Measurements from ENCODE around the gene LGALS9. TPM values are rescaled to one million over a fixed set of nuclear protein-coding genes. Genes with fewer than 3 reads are reported as not detected.
"Not testable (repeated sequence)": the region's sequence is repeated elsewhere in the genome, so short reads cannot be mapped to it uniquely, and the experiment has no call there.

The LGALS9 gene
- total RNA-seq, 4 donors from 2014 or later, result 121 to 214 (median 144) TPM

DNA sequence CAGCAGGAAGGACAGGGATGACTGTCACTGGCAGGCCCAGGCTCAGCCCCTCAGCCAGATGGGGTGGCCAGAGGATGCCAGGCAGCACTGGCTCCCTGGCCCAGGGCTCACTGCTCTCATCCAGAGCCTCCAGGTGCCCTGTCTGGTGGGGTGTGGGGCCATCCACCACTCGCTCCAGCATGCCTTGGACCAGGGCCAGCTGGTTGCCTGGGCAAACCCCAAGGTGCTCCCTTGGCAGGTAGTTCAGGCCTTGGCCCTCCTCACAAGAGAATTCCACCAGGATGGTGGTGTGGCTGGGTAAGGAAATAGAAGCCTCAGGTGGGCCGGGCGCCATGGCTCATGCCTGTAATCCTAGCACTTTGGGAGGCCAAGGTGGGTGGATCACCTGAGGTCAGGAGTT is 29.4 kb downstream of the LGALS9 start:
- no peak overlapping the region for H3K27ac ChIP-seq
- H3K4me1 ChIP-seq, result no peaks in the 10 kb centered on the region
- no peak for DNase-seq
- no peak overlapping the region for H3K4me3 ChIP-seq
- H3K36me3 ChIP-seq, result no peaks in the 10 kb centered on the region
- no peaks in the 10 kb centered on the region for H3K9me3 ChIP-seq
- H3K27me3 ChIP-seq, result no peaks in the 10 kb centered on the region
- TF ChIP-seq POLR2A (IDR thresholded peaks at IDR 0.05), result no peak
- TF ChIP-seq, protein P1, sequence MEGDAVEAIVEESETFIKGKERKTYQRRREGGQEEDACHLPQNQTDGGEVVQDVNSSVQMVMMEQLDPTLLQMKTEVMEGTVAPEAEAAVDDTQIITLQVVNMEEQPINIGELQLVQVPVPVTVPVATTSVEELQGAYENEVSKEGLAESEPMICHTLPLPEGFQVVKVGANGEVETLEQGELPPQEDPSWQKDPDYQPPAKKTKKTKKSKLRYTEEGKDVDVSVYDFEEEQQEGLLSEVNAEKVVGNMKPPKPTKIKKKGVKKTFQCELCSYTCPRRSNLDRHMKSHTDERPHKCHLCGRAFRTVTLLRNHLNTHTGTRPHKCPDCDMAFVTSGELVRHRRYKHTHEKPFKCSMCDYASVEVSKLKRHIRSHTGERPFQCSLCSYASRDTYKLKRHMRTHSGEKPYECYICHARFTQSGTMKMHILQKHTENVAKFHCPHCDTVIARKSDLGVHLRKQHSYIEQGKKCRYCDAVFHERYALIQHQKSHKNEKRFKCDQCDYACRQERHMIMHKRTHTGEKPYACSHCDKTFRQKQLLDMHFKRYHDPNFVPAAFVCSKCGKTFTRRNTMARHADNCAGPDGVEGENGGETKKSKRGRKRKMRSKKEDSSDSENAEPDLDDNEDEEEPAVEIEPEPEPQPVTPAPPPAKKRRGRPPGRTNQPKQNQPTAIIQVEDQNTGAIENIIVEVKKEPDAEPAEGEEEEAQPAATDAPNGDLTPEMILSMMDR (IDR thresholded peaks at IDR 0.05), result no peak

DNA sequence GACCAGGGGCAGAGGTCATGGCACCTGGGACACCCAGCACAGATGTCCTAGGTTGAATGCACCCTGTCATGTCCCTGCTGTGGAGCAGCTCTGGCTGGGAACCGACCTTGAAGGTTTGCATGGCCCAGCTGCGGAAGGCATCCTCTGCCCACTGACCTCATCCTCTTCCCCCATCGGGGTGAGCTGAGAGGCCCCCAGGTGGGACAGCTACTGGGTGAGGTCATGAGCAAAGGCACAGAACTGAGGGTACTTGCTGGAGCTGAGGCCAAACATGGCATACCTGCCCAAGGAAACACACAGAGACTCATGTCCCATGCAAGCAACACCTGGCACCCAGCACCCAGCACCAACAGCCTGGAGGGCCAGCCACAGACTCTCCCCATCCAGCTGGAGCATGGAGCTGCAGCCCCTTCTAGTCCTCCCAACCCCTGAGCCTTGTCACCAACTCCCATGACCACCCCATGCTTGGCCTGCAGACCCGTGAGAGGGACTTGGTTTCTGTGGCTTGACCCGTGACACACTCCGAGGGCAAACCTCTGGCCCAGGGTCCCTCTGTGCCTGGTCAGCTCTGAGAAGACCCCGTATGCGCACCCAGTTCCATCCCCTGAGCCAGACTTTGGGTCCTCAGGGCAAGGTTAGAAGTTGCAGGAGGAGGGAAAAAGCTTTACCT is 33.1 kb downstream of the LGALS9 start:
- H3K27ac ChIP-seq, result no peak overlapping the region
- peak in 1 of 3 donors; percentile 24 for DNase-seq
- H3K36me3 ChIP-seq, result no peaks in the 10 kb centered on the region
- H3K4me3 ChIP-seq, result no peak overlapping the region
- no peaks in the 10 kb centered on the region for H3K27me3 ChIP-seq
- no peak for TF ChIP-seq POLR2A (IDR thresholded peaks at IDR 0.05)
- TF ChIP-seq, protein P1 (IDR thresholded peaks at IDR 0.05), result no peak
- H3K4me1 ChIP-seq, result no peaks in the 10 kb centered on the region
- H3K9me3 ChIP-seq, result no peaks in the 10 kb centered on the region

DNA sequence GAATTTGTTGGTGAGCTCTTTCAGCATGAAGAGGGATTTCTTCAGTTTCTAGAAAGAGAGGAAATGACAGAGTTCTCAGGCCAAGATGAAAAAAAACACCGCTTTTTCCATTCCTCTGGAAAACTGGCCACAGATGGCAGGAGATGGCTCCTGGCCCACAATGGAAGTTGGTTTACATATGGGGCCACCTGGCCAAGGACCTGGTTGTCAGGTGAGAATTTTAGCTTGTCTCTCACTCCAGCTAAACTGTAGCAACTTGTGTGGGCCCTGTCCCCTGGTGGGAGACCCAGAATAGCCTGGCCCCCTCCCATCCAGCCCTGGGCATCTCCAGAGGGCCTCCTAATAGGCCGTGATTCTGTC is 33.6 kb downstream of the LGALS9 start:
- DNase-seq, result no peak
- Histone ChIP-seq H3K27me3 (no peaks in the 10 kb centered on the region), H3K4me3 (no peak overlapping the region), H3K36me3 (no peaks in the 10 kb centered on the region), H3K27ac (no peak overlapping the region), H3K9me3 (no peaks in the 10 kb centered on the region), H3K4me1 (no peaks in the 10 kb centered on the region)
- TF ChIP-seq, protein P1 (IDR thresholded peaks at IDR 0.05), result no peak
- no peak for TF ChIP-seq POLR2A (IDR thresholded peaks at IDR 0.05)

DNA sequence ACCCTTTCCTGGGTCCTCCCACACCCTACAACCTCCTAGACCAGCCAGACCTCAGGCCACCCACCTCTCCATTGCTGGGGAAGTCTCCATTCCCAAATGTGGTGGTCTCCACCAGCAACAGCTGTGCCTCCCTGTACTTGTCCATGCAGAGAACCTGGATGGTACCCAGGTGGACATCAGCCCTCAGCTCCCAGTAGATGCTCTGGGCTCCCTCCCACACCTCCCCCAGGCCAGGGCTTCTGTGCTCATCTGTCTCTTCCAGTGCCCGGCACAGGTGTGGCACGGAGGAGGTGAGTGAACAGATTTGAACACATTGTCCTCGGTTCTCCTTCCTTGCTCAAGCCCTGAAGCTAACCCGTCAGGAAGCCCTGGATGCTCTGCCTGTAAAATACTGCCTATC is 34.6 kb downstream of the LGALS9 start:
- H3K4me3 ChIP-seq, result no peak overlapping the region
- no peaks in the 10 kb centered on the region for H3K27me3 ChIP-seq
- no peak for DNase-seq
- TF ChIP-seq, protein P1 (IDR thresholded peaks at IDR 0.05), result no peak
- no peak for TF ChIP-seq POLR2A (IDR thresholded peaks at IDR 0.05)
- no peaks in the 10 kb centered on the region for H3K9me3 ChIP-seq
- H3K27ac ChIP-seq, result no peak overlapping the region
- H3K4me1 ChIP-seq, result no peaks in the 10 kb centered on the region
- H3K36me3 ChIP-seq, result no peaks in the 10 kb centered on the region

DNA sequence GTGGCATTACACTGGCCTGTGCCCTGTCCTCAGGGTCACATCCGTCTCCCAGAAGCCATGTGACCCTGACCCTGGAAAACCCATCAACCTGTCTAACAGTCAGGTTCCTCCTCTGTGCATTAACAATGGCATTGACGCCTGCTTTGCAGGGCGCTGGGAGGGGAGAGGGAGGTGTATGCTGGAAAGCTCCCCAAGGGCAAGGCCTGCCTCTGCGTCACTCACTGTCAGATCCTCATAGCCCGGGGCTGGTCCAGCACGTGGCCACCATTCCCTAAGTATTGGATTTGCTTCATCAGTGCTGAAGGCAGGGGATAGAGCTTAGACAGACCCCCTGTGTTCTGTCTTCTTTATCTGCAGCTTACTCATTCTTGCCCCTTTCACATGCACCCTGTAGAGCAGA is 35.3 kb downstream of the LGALS9 start:
- not testable (repeated sequence) for DNase-seq, H3K27me3 ChIP-seq, H3K4me3 ChIP-seq, H3K4me1 ChIP-seq, H3K27ac ChIP-seq, H3K36me3 ChIP-seq, H3K9me3 ChIP-seq

DNA sequence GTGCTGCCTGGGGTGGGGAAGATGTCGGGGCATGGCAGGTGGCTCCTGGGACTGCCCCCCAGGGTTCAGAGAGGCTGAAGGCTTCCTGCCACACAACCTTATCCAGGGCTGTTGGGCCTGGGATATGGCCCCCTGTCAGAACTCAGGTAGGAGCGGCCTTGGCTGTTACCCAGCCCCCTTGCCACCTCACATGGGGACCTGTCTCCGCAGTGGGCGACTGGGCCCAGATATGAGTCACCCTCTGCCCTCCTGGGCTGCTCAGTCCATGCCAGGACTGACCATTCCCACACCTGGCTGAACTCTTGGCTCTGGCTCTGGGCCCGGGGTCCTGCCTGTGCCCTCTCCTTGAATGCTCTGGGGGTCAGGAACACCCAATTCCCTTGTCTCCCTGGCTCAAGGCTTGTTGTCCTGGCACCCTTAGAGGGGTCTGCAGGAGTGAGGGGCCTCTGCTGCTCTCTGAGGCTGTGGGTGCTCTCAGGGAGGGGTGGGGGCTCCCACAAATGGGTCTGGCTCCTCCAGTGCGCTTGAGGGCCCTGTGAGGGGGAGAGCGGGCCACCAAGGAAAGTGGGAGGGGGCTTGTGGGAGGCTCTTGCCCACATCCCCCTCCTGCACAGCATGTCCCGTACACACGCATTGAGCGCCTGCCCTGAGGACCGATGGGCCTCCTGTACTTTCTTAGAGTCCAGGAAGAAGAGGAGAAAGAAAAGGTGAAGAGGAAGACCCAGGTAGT is 36.0 kb downstream of the LGALS9 start:
- no peaks in the 10 kb centered on the region for H3K36me3 ChIP-seq
- H3K27me3 ChIP-seq, result no peaks in the 10 kb centered on the region
- TF ChIP-seq POLR2A (IDR thresholded peaks at IDR 0.05), result no peak
- TF ChIP-seq, protein P1 (IDR thresholded peaks at IDR 0.05), result no peak
- no peak overlapping the region for H3K27ac ChIP-seq
- no peaks in the 10 kb centered on the region for H3K9me3 ChIP-seq
- no peak overlapping the region for H3K4me3 ChIP-seq
- H3K4me1 ChIP-seq, result no peaks in the 10 kb centered on the region
- DNase-seq, result peak in 1 of 3 donors; percentile 40

All from Peyer's patch (tissue), 4 donors.